NCI-H2107 treated with DMSO at 0.1 percent for 48 hours (cell line): ENCODE measurements around the gene PSTPIP2.
A peak's percentile ranks its signal among the peaks of the same experiment; 100 is the strongest.
"Not testable (repeated sequence)": the region's sequence is repeated elsewhere in the genome, so short reads cannot be mapped to it uniquely, and the experiment has no call there.

Experiments used
- DNase-seq: peaks from one replicate; lab custom pipeline; 2025; ENCODE audit not compliant: unreplicated experiment; lab: John Stamatoyannopoulos, UW

Gene PSTPIP2

GRCh38 chr18:46070232-46070631 lies 1.8 kb downstream of the PSTPIP2 start:
- no peak for DNase-seq

- no peak for DNase-seq
Measured at GRCh38 chr18:46069524-46069923, 2.5 kb downstream of the PSTPIP2 start.

- no peak for DNase-seq
Measured at GRCh38 chr18:46068763-46069162, 3.3 kb downstream of the PSTPIP2 start.

- DNase-seq = no peak
Measured at GRCh38 chr18:46067438-46068007, 4.5 kb downstream of the PSTPIP2 start.

GRCh38 chr18:46062781-46063180 lies 9.3 kb downstream of the PSTPIP2 start:
- DNase-seq = no peak

- no peak for DNase-seq
Measured at GRCh38 chr18:46061796-46062195, 10.3 kb downstream of the PSTPIP2 start.

- DNase-seq = no peak
Measured at GRCh38 chr18:46061387-46061786, 10.7 kb downstream of the PSTPIP2 start.

- DNase-seq = no peak
Measured at GRCh38 chr18:46060359-46060841, 11.7 kb downstream of the PSTPIP2 start.

GRCh38 chr18:46055838-46056230 lies 16.2 kb downstream of the PSTPIP2 start:
- DNase-seq = no peak

- DNase-seq = no peak
Measured at GRCh38 chr18:46054956-46055837, 16.9 kb downstream of the PSTPIP2 start.

- no peak for DNase-seq
Measured at GRCh38 chr18:46053368-46054095, 18.5 kb downstream of the PSTPIP2 start.

- DNase-seq = no peak
Measured at GRCh38 chr18:46051731-46052461, 20.2 kb downstream of the PSTPIP2 start.

GRCh38 chr18:46050268-46050667 lies 21.8 kb downstream of the PSTPIP2 start:
- DNase-seq = no peak

GRCh38 chr18:46048641-46049040 lies 23.4 kb downstream of the PSTPIP2 start:
- DNase-seq = no peak

- DNase-seq = not testable (repeated sequence)
Measured at GRCh38 chr18:46047369-46047768, 24.7 kb downstream of the PSTPIP2 start.

GRCh38 chr18:46046688-46047087 lies 25.4 kb downstream of the PSTPIP2 start:
- no peak for DNase-seq

GRCh38 chr18:46046126-46046525 lies 25.9 kb downstream of the PSTPIP2 start:
- no peak for DNase-seq

- DNase-seq = peak; percentile 27
Measured at GRCh38 chr18:46042571-46043123, 29.4 kb downstream of the PSTPIP2 start.

- no peak for DNase-seq
Measured at GRCh38 chr18:46040747-46041104, 31.3 kb downstream of the PSTPIP2 start.

GRCh38 chr18:46040033-46040746 lies 31.9 kb downstream of the PSTPIP2 start:
- no peak for DNase-seq
